ENCODE results near the gene DHCR24. TPM values are rescaled to one million over a fixed set of nuclear protein-coding genes. Genes with fewer than 3 reads are reported as not detected.

DHCR24 gene
- total and polyA plus RNA-seq, 2 donors (not counting 1 experiment from before 2014, with no cell fraction given) = 5.2 to 13.3 TPM

DNA sequence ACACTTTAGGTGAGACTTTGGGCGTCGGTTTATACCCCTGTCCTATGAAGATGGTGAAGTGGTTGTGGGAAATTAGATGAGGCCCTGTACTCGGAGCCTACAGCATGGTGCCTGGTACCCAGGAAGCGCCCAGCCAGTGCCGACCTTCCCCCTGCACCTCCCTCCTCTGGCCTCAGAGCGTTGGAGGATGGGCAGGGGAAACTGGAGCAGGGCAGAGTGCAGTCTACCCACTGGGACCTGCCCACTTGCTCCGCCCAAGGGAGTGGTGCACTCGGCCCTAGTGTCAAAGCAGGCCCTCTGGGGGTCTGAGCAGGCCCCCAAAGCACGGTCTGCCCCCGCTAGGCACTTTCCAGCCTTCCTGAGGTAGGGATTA is 72.9 kb downstream of the DHCR24 start:
- H3K4me2 ChIP-seq (replicated peaks; ENCODE audit: low read depth, low read length, poor library complexity, severe bottlenecking) = no peak overlapping the region
- H3K4me3 Mint-ChIP-seq = no peak overlapping the region
- H3K9me3 Mint-ChIP-seq (ENCODE audit: insufficient read depth) = no peaks in the 10 kb centered on the region
- DNase-seq (no peak), ATAC-seq (ENCODE audit: low read depth) (no peak)
- no peaks in the 10 kb centered on the region for H3K27me3 ChIP-seq (replicated peaks in 1 of 4; ENCODE audit: control extremely low read depth in 1 of 4, control insufficient read depth in 3 of 4, insufficient read depth in 4 of 4, low read length in 3 of 4)
- no peak overlapping the region for H3K27ac ChIP-seq (ENCODE audit: low read length in 2 of 2)
- no peaks in the 10 kb centered on the region for H3K4me1 ChIP-seq (ENCODE audit: control insufficient read depth in 2 of 2, insufficient read depth in 2 of 2, low read length in 2 of 2)
- ChIA-PET CTCF (interaction anchor here (0.7 kb wide), 1 partner anchor 13 kb away, joined by 3 read pairs; the partner anchor contains the start of gene TTC22), POLR2A (no interaction called here)
- H3K27me3 Mint-ChIP-seq = no peaks in the 10 kb centered on the region
- no peak overlapping the region for H2AFZ ChIP-seq (ENCODE audit: insufficient read depth, low read depth, low read length, poor library complexity, severe bottlenecking)
- no peak overlapping the region for H3K9ac ChIP-seq (ENCODE audit: low read length)
- H4K20me1 ChIP-seq (ENCODE audit: control insufficient read depth, insufficient read depth, low read length, poor library complexity, severe bottlenecking) = no peaks in the 10 kb centered on the region
- H3K4me3 ChIP-seq (ENCODE audit: control extremely low read depth in 1 of 5, extremely low read depth in 1 of 5, insufficient read depth in 1 of 5, low read depth in 2 of 5, low read length in 4 of 5) = no peak overlapping the region
- H3K27ac Mint-ChIP-seq = no peak overlapping the region
- H3K4me1 Mint-ChIP-seq = no peaks in the 10 kb centered on the region
- intact Hi-C loops (cut with micrococcal nuclease) = loop anchor here (5.0 kb wide), 1 partner anchor 857 kb away; no protein-coding TSS in a partner anchor
- no peaks in the 10 kb centered on the region for H3K36me3 ChIP-seq (replicated peaks in 1 of 2; ENCODE audit: control extremely low read depth in 1 of 2, control insufficient read depth in 1 of 2, extremely low read depth in 1 of 2, insufficient read depth in 2 of 2, low read length in 1 of 2)
- TF ChIP-seq, protein P1, sequence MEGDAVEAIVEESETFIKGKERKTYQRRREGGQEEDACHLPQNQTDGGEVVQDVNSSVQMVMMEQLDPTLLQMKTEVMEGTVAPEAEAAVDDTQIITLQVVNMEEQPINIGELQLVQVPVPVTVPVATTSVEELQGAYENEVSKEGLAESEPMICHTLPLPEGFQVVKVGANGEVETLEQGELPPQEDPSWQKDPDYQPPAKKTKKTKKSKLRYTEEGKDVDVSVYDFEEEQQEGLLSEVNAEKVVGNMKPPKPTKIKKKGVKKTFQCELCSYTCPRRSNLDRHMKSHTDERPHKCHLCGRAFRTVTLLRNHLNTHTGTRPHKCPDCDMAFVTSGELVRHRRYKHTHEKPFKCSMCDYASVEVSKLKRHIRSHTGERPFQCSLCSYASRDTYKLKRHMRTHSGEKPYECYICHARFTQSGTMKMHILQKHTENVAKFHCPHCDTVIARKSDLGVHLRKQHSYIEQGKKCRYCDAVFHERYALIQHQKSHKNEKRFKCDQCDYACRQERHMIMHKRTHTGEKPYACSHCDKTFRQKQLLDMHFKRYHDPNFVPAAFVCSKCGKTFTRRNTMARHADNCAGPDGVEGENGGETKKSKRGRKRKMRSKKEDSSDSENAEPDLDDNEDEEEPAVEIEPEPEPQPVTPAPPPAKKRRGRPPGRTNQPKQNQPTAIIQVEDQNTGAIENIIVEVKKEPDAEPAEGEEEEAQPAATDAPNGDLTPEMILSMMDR (IDR thresholded peaks at IDR 0.05) = no peak
- no peak for TF ChIP-seq EZH2 (IDR thresholded peaks at IDR 0.05; ENCODE audit: borderline replicate concordance, insufficient read depth, low read depth, low read length, poor library complexity, severe bottlenecking)
- no peaks in the 10 kb centered on the region for H3K79me2 ChIP-seq (ENCODE audit: control insufficient read depth, insufficient read depth, low read length)
- WGBS (ENCODE audit: insufficient coverage) = 95% methylated on average over 10 of the region's 10 CpGs
- H3K9me3 ChIP-seq (ENCODE audit: control extremely low read depth in 1 of 3, control insufficient read depth in 2 of 3, insufficient read depth in 1 of 3, low read length in 2 of 3) = no peaks in the 10 kb centered on the region

DNA sequence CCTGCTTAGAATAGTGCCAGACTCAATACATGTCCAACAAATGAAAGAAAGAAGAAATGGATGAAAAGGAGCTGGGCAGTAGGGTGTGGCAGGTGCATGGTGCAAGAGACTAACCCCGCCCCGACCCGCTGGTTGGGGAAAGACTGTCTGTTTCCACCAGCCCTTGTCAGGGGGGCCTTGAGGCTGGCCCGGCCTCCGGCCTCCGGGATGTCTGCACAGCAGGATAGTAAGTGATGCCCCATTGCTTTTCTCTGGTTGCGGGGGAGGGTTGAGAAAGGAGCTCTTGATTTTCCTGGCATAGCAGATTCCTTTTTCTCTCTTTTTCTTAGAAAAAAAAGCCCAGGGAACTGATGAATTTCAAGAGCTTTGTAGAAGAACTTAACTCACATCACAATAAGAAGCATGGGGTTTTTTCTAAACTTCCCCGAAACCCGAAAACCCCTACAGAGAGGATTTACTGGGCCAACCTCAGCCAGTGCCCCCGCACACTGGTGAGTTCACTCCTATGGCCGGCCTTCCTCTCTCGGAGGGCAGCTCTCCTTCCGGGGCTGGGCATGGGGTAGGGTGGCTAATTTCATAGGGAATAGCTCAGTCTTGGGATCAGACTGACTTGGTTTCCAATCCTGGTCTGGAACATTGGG is 73.4 kb downstream of the DHCR24 start:
- POLR2A ChIA-PET = no interaction called here
- no peaks in the 10 kb centered on the region for H3K36me3 ChIP-seq (replicated peaks in 1 of 2; ENCODE audit: control extremely low read depth in 1 of 2, control insufficient read depth in 1 of 2, extremely low read depth in 1 of 2, insufficient read depth in 2 of 2, low read length in 1 of 2)
- CTCF ChIA-PET = interaction anchor here (0.7 kb wide), 1 partner anchor 12 kb away, joined by 3 read pairs; the partner anchor contains the start of gene TTC22

More for the DNA sequence above, 73.4 kb downstream of the DHCR24 start:
- 79% methylated on average over 7 of the region's 13 CpGs for WGBS (ENCODE audit: insufficient coverage)
- Histone ChIP-seq H3K9me3 (ENCODE audit: control extremely low read depth in 1 of 3, control insufficient read depth in 2 of 3, insufficient read depth in 1 of 3, low read length in 2 of 3) (no peaks in the 10 kb centered on the region), H3K4me3 (ENCODE audit: control extremely low read depth in 1 of 5, extremely low read depth in 1 of 5, insufficient read depth in 1 of 5, low read depth in 2 of 5, low read length in 4 of 5) (no peak overlapping the region), H3K4me2 (replicated peaks; ENCODE audit: low read depth, low read length, poor library complexity, severe bottlenecking) (no peak overlapping the region), H2AFZ (ENCODE audit: insufficient read depth, low read depth, low read length, poor library complexity, severe bottlenecking) (no peak overlapping the region), H3K27me3 (replicated peaks in 1 of 4; ENCODE audit: control extremely low read depth in 1 of 4, control insufficient read depth in 3 of 4, insufficient read depth in 4 of 4, low read length in 3 of 4) (no peaks in the 10 kb centered on the region), H4K20me1 (ENCODE audit: control insufficient read depth, insufficient read depth, low read length, poor library complexity, severe bottlenecking) (no peaks in the 10 kb centered on the region), H3K4me1 (ENCODE audit: control insufficient read depth in 2 of 2, insufficient read depth in 2 of 2, low read length in 2 of 2) (no peaks in the 10 kb centered on the region), H3K27ac (ENCODE audit: low read length in 2 of 2) (no peak overlapping the region), H3K79me2 (ENCODE audit: control insufficient read depth, insufficient read depth, low read length) (no peaks in the 10 kb centered on the region), H3K9ac (ENCODE audit: low read length) (no peak overlapping the region)
- no peak overlapping the region for H3K4me3 Mint-ChIP-seq
- no peak for ATAC-seq (ENCODE audit: low read depth)
- no peaks in the 10 kb centered on the region for H3K4me1 Mint-ChIP-seq
- H3K27ac Mint-ChIP-seq = no peak overlapping the region
- TF ChIP-seq EZH2 (IDR thresholded peaks at IDR 0.05; ENCODE audit: borderline replicate concordance, insufficient read depth, low read depth, low read length, poor library complexity, severe bottlenecking) = no peak
- TF ChIP-seq, protein P1 (IDR thresholded peaks at IDR 0.05) = no peak
- no peak for DNase-seq
- intact Hi-C loops (cut with micrococcal nuclease) = loop anchor here (5.0 kb wide), 1 partner anchor 856 kb away; no protein-coding TSS in a partner anchor
- no peaks in the 10 kb centered on the region for H3K27me3 Mint-ChIP-seq
- no peaks in the 10 kb centered on the region for H3K9me3 Mint-ChIP-seq (ENCODE audit: insufficient read depth)
